Smooth muscle cell (in vitro differentiated cells): ENCODE data around the gene SYT14. TPM values are rescaled to one million over a fixed set of nuclear protein-coding genes. Genes with fewer than 3 reads are reported as not detected.

Source experiments
- DNase-seq: peaks from one replicate; lab custom pipeline; 2025; ENCODE audit not compliant: unreplicated experiment; lab: John Stamatoyannopoulos, UW
- H2AFZ ChIP-seq: fragments of 200-600 bp; sonication (generic); 2 replicates; pipeline ENCODE4 v1.6.0; 2016; ENCODE audit warnings: antibody characterized with exemption, low read depth, mild to moderate bottlenecking
- H3F3A ChIP-seq: fragments of 200-600 bp; sonication (generic); 2 replicates; pipeline ENCODE4 v1.6.0; 2017; ENCODE audit warnings: antibody characterized with exemption, low read depth
- H3K27ac ChIP-seq: fragments of 200-600 bp; sonication (generic); 2 replicates; pipeline ENCODE4 v1.5.1; 2016; ENCODE audit warnings: low read depth, mild to moderate bottlenecking
- H3K27me3 ChIP-seq: fragments of 200-600 bp; sonication (generic); 2 replicates; pipeline ENCODE4 v1.6.1; 2016; ENCODE audit warnings: low read depth, mild to moderate bottlenecking
- H3K36me3 ChIP-seq: fragments of 200-600 bp; sonication (generic); 2 replicates; pipeline ENCODE4 v1.5.1; 2016; ENCODE audit warnings: low read depth
- H3K4me1 ChIP-seq: fragments of 200-600 bp; sonication (generic); 2 replicates; pipeline ENCODE4 v1.5.1; 2016; ENCODE audit warnings: low read depth
- H3K4me2 ChIP-seq: fragments of 200-600 bp; sonication (generic); 2 replicates; pipeline ENCODE4 v1.6.0; 2016; ENCODE audit warnings: mild to moderate bottlenecking
- H3K4me3 ChIP-seq: fragments of 200-600 bp; sonication (generic); 2 replicates; pipeline ENCODE4 v1.5.1; 2016; ENCODE audit warnings: mild to moderate bottlenecking
- H3K79me2 ChIP-seq: fragments of 200-600 bp; sonication (generic); 2 replicates; pipeline ENCODE4 v1.6.0; 2016; ENCODE audit warnings: low read depth, mild to moderate bottlenecking
- H3K9ac ChIP-seq: fragments of 200-600 bp; sonication (generic); 2 replicates; pipeline ENCODE4 v1.6.0; 2016; ENCODE audit warnings: low read depth
- H3K9me3 ChIP-seq: fragments of 200-600 bp; sonication (generic); replicated peaks from 2 replicates; pipeline ENCODE4 v1.5.1; 2016; ENCODE audit warnings: low read depth
- H4K20me1 ChIP-seq: fragments of 200-600 bp; sonication (generic); 2 replicates; pipeline ENCODE4 v1.6.0; 2016; ENCODE audit warnings: low read depth
- WGBS: methylation state at CpG from one replicate; pipeline ENCODE4 v1.1.7; 2016; ENCODE audit warnings: low lambda C conversion rate; 5-methylcytosine and 5-hydroxymethylcytosine counted together
- polyA plus RNA-seq: library from polyadenylated mRNA; unstranded; fragments of >200 nt; fragmentation: Nextera tagmentation; extraction: Ambion mirVana; gene quantifications from 2 replicates; pipeline ENCODE4 v1.2.1, GENCODE V29; 2016
- total RNA-seq: library from RNA; depleted of rRNA; stranded (reverse); fragments of >200 nt; gene quantifications from 2 replicates; pipeline ENCODE4 v1.2.3, GENCODE V29; 2014
- TF ChIP-seq, protein P1 (sequence below): fragments of 200-600 bp; sonication (generic); IDR thresholded peaks from 2 replicates; pipeline ENCODE4 v1.5.1; 2017; ENCODE audit warnings: borderline replicate concordance, mild to moderate bottlenecking, antibody characterized with exemption; ENCODE audit not compliant: insufficient read depth, poor library complexity, severe bottlenecking

The SYT14 gene
- total and polyA plus RNA-seq, 2 experiments from 2014 or later = 0.81 TPM; not detected in 1

DNA sequence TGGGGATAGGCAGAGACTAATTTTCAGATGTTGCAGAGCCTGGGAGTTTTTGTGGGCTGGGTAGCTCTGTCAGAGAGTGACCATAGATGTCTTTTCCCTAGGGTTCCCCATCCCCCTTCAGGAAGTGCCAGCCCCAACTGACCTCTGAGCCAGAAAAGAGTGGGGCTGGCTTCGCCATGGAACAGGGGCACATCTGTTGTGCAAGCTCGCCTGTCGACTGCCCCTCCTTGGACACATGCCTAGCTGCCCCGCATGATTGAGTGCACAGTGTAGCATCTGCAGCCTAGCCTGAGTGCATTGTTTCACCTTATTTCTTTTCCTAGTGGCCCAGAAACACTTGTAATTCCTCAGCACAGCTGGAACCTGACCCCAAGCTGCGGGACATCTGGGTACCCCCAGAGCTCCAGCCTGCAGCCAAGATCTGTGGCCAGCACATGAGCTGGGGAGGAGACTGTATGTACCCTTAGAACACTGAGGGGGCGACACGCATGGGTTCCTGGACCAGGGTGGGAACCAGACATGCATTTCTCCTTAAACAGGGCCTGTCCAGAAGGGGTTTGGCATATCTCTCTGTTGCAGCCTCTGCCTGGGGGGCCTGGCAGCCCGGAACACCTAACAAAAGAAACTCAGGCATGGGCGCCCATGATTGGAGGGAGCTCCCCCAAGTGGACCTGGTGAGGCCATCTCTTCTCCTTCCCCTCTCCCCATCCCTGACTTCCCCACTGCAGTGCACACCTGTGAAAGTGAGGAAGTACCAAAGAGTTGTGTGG is 55.2 kb downstream of the SYT14 start:
- no peak overlapping the region for H3K9ac ChIP-seq
- TF ChIP-seq, protein P1, sequence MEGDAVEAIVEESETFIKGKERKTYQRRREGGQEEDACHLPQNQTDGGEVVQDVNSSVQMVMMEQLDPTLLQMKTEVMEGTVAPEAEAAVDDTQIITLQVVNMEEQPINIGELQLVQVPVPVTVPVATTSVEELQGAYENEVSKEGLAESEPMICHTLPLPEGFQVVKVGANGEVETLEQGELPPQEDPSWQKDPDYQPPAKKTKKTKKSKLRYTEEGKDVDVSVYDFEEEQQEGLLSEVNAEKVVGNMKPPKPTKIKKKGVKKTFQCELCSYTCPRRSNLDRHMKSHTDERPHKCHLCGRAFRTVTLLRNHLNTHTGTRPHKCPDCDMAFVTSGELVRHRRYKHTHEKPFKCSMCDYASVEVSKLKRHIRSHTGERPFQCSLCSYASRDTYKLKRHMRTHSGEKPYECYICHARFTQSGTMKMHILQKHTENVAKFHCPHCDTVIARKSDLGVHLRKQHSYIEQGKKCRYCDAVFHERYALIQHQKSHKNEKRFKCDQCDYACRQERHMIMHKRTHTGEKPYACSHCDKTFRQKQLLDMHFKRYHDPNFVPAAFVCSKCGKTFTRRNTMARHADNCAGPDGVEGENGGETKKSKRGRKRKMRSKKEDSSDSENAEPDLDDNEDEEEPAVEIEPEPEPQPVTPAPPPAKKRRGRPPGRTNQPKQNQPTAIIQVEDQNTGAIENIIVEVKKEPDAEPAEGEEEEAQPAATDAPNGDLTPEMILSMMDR = no peak
- no peaks in the 10 kb centered on the region for H3K9me3 ChIP-seq
- H3K36me3 ChIP-seq = no peaks in the 10 kb centered on the region
- no peaks in the 10 kb centered on the region for H3K27me3 ChIP-seq
- no peak overlapping the region for H3K27ac ChIP-seq
- H3K4me3 ChIP-seq = no peak overlapping the region
- no peaks in the 10 kb centered on the region for H4K20me1 ChIP-seq
- no peaks in the 10 kb centered on the region for H3K79me2 ChIP-seq
- H2AFZ ChIP-seq = no peak overlapping the region
- H3K4me2 ChIP-seq = no peak overlapping the region
- H3F3A ChIP-seq = no peaks in the 10 kb centered on the region
- no peaks in the 10 kb centered on the region for H3K4me1 ChIP-seq
- no peak for DNase-seq
- WGBS = 96% methylated on average over 9 of the region's 9 CpGs

DNA sequence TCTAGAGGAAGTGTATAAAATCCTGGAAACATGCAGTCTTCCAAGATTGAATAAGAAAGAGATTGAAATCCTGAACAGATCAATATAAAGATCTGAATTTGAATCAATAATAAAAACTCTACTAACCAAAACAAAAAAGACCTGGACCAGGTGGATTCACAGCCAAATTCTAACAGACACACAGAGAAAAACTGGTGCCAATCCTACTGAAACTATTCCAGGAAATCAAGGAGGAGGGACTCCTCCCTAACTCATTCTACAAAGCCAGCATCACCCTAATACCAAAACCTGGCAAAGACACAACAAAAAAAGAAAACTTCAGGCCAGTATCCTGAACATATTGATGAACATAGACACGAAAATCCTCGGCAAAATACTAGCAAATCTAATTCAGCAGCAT is 58.3 kb downstream of the SYT14 start:
- 73% methylated on average over 2 of the region's 2 CpGs for WGBS

DNA sequence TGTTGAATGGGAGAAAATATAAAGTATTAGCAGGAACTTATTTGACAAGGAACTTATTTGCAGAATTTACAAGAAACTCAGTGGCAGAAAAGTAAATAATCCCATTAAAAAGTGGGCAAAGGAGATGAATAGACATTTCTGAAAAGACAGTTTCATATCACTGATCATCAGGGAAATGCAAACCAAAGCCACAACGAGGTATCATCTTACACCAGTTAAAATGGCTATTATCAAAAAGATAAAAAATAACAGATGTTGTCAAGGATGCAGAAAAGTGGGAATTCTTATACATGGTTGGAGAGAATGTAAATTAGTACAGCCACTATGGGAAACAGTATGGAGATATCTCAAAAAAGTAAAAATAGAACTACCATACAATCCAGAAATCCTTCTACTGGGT is 61.0 kb downstream of the SYT14 start:
- Histone ChIP-seq H3K27me3 (no peaks in the 10 kb centered on the region), H3K4me2 (no peak overlapping the region), H3K9ac (no peak overlapping the region), H3K79me2 (no peaks in the 10 kb centered on the region), H3K27ac (no peak overlapping the region), H3F3A (no peaks in the 10 kb centered on the region), H3K4me1 (no peaks in the 10 kb centered on the region), H3K36me3 (no peaks in the 10 kb centered on the region), H3K4me3 (no peak overlapping the region), H4K20me1 (no peaks in the 10 kb centered on the region), H3K9me3 (no peaks in the 10 kb centered on the region), H2AFZ (no peak overlapping the region)
- 67% methylated on average over 1 of the region's 1 CpG for WGBS
- DNase-seq = no peak
- TF ChIP-seq, protein P1 = no peak

More for the DNA sequence above, 58.3 kb downstream of the SYT14 start:
- TF ChIP-seq, protein P1 = no peak
- H3K9me3 ChIP-seq = no peaks in the 10 kb centered on the region
- no peak overlapping the region for H3K27ac ChIP-seq
- H3K79me2 ChIP-seq = no peaks in the 10 kb centered on the region
- H3K27me3 ChIP-seq = no peaks in the 10 kb centered on the region
- no peaks in the 10 kb centered on the region for H3K36me3 ChIP-seq
- no peaks in the 10 kb centered on the region for H3K4me1 ChIP-seq
- H3K4me2 ChIP-seq = no peak overlapping the region
- H3K9ac ChIP-seq = no peak overlapping the region
- no peaks in the 10 kb centered on the region for H3F3A ChIP-seq
- no peaks in the 10 kb centered on the region for H4K20me1 ChIP-seq
- no peak overlapping the region for H3K4me3 ChIP-seq
- no peak for DNase-seq
- no peak overlapping the region for H2AFZ ChIP-seq

GRCh38 chr1:210001751-210002150 is 63.7 kb downstream of the SYT14 start:
- Histone ChIP-seq H3F3A (no peaks in the 10 kb centered on the region), H3K27ac (no peak overlapping the region), H2AFZ (peak overlapping the region; percentile 1), H3K4me3 (no peak overlapping the region), H3K9ac (no peak overlapping the region), H3K9me3 (no peaks in the 10 kb centered on the region), H3K27me3 (no peaks in the 10 kb centered on the region), H3K79me2 (no peaks in the 10 kb centered on the region), H4K20me1 (no peaks in the 10 kb centered on the region), H3K36me3 (no peaks in the 10 kb centered on the region), H3K4me1 (no peaks in the 10 kb centered on the region), H3K4me2 (peak overlapping the region; percentile 49)
- WGBS = 55% methylated on average over 3 of the region's 3 CpGs
- no peak for DNase-seq
- TF ChIP-seq, protein P1 = no peak
